Measurements from ENCODE around the gene C2orf81.

The C2orf81 gene

DNA sequence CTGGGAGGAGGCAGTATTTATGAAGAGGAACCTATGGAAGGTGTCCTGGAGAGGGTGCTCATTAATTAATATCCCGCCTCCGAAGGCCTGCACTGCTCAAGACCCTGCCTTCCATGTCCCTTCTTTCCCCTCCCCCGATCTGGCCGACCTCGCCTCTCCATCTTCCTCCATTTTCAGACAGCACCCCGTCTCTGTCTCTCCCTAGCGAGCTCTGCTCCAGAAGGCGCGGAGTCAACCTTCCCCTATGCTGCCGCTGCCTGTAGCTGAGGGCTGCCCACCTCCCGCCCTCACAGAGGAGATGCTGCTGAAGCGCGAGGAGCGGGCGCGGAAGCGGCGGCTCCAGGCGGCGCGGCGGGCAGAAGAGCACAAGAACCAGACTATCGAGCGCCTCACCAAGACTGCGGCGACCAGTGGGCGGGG, 35.7 kb upstream of the C2orf81 start:
- peak overlapping the region; percentile 84 for H3K27ac ChIP-seq (replicated peaks)
- H3K27me3 ChIP-seq (ENCODE audit: insufficient read depth, poor library complexity, severe bottlenecking) = no peaks in the 10 kb centered on the region
- H3K4me3 ChIP-seq (replicated peaks; ENCODE audit: insufficient read depth, low read length) = peak overlapping the region; percentile 68
- DNase-seq (ENCODE audit: low read depth in 1 of 2, low spot score in 1 of 2) = peak in 1 of 2 experiments; percentile 34
- TF ChIP-seq, protein P1, sequence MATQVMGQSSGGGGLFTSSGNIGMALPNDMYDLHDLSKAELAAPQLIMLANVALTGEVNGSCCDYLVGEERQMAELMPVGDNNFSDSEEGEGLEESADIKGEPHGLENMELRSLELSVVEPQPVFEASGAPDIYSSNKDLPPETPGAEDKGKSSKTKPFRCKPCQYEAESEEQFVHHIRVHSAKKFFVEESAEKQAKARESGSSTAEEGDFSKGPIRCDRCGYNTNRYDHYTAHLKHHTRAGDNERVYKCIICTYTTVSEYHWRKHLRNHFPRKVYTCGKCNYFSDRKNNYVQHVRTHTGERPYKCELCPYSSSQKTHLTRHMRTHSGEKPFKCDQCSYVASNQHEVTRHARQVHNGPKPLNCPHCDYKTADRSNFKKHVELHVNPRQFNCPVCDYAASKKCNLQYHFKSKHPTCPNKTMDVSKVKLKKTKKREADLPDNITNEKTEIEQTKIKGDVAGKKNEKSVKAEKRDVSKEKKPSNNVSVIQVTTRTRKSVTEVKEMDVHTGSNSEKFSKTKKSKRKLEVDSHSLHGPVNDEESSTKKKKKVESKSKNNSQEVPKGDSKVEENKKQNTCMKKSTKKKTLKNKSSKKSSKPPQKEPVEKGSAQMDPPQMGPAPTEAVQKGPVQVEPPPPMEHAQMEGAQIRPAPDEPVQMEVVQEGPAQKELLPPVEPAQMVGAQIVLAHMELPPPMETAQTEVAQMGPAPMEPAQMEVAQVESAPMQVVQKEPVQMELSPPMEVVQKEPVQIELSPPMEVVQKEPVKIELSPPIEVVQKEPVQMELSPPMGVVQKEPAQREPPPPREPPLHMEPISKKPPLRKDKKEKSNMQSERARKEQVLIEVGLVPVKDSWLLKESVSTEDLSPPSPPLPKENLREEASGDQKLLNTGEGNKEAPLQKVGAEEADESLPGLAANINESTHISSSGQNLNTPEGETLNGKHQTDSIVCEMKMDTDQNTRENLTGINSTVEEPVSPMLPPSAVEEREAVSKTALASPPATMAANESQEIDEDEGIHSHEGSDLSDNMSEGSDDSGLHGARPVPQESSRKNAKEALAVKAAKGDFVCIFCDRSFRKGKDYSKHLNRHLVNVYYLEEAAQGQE (IDR thresholded peaks at IDR 0.05; ENCODE audit: insufficient replicate concordance, low read depth) = no peak

DNA sequence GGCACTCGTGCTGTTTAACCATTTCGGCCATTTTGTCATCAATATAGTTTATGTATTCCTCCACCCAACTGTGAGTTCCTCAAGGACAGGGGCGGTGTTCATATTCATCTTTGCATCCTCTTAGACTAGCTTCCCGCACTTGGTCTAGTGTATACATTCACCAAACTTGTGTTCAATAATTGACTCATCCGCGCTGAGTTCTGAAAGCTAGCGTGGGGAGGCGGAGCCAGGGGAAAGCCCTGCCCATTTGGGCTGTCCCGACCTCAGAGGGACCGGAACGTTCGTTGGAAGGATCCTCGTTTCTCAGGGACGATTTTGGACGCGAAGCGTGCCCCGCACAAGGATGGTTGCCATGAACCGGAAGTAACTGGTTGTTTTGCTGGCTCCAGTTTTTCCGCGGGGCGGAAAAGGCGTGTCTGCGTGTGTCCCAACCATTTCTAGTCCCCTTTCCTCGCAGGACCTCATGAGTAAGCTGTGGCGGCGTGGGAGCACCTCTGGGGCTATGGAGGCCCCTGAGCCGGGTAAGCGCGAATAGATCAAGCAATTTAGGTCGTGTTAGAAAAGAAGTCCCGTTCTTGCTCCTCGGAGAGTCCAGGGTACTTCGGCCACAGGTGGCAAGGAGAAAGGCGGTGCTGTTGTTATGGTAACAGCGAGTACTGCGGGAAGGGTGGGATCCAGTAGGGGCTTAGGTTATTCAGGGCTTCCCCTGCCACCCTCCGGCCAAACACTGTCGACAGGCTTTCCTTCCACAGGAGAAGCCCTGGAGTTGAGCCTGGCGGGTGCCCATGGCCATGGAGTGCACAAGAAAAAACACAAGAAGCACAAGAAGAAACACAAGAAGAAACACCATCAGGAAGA, 33.5 kb upstream of the C2orf81 start, which contains the start of gene INO80B:
Gene INO80B, plus strand, starts transcription at position 434 of the 858 bp plus-strand sequence. Its CDS starts 30 bp downstream, at position 464.
- H3K27ac ChIP-seq (replicated peaks) = peak within 1 kb of the TSS; percentile 66
- no peaks in the 10 kb centered on the region for H3K27me3 ChIP-seq (ENCODE audit: insufficient read depth, poor library complexity, severe bottlenecking)
- peak within 1 kb of the TSS; percentile 76 for H3K4me3 ChIP-seq (replicated peaks; ENCODE audit: insufficient read depth, low read length)
- peak; percentile 98 for DNase-seq (ENCODE audit: low read depth in 1 of 2, low spot score in 1 of 2)
- TF ChIP-seq, protein P2, sequence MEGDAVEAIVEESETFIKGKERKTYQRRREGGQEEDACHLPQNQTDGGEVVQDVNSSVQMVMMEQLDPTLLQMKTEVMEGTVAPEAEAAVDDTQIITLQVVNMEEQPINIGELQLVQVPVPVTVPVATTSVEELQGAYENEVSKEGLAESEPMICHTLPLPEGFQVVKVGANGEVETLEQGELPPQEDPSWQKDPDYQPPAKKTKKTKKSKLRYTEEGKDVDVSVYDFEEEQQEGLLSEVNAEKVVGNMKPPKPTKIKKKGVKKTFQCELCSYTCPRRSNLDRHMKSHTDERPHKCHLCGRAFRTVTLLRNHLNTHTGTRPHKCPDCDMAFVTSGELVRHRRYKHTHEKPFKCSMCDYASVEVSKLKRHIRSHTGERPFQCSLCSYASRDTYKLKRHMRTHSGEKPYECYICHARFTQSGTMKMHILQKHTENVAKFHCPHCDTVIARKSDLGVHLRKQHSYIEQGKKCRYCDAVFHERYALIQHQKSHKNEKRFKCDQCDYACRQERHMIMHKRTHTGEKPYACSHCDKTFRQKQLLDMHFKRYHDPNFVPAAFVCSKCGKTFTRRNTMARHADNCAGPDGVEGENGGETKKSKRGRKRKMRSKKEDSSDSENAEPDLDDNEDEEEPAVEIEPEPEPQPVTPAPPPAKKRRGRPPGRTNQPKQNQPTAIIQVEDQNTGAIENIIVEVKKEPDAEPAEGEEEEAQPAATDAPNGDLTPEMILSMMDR (IDR thresholded peaks at IDR 0.05; ENCODE audit: insufficient read depth, low read length) = no peak
- TF ChIP-seq GABPA (IDR thresholded peaks at IDR 0.05; ENCODE audit: low read depth) = peak; percentile 99
- TF ChIP-seq SPI1 (IDR thresholded peaks at IDR 0.05; ENCODE audit: borderline replicate concordance, low read depth) = no peak; the same call in 1 of the 2 replicates
- TF ChIP-seq POLR2AphosphoS5 (IDR thresholded peaks at IDR 0.05; ENCODE audit: low read depth) = peak; percentile 71
- TF ChIP-seq, protein P1 (IDR thresholded peaks at IDR 0.05; ENCODE audit: insufficient replicate concordance, low read depth) = peak; percentile 69

DNA sequence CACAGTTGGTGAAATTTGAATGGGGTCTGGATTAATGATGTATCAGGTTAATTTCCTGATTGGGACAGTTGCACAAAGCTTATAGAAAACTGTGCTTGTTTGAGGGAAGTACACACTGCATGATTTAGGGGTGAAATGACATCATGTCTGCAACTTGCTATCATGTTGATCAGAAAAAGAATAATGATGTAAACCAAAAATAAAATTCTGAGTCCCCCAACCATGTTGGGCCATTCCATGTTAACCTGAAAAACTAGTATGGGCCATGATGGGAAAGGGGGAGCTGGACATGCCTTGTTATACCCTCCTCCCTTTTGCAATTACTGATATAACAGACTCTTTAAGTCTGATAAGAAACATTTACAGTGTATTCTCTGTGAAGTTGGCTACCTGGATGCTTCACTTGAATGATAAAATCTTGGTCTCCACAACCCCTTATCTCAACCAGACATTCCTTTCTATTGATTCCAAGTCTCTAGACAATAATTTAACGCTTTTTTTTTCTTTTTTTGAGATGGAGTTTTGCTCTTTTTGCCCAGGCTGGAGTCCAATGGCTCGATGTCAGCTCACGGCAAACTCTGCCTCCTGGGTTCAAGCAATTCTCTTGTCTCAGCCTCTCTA, 29.3 kb upstream of the C2orf81 start:
- no peak for DNase-seq (ENCODE audit: low read depth in 1 of 2, low spot score in 1 of 2)
- no peak overlapping the region for H3K4me3 ChIP-seq (replicated peaks; ENCODE audit: insufficient read depth, low read length)
- TF ChIP-seq POLR2AphosphoS5 (IDR thresholded peaks at IDR 0.05; ENCODE audit: low read depth) (no peak), SPI1 (IDR thresholded peaks at IDR 0.05; ENCODE audit: borderline replicate concordance, low read depth) (no peak), GABPA (IDR thresholded peaks at IDR 0.05; ENCODE audit: low read depth) (no peak)
- TF ChIP-seq, protein P2 (IDR thresholded peaks at IDR 0.05; ENCODE audit: insufficient read depth, low read length) = no peak
- TF ChIP-seq, protein P1 (IDR thresholded peaks at IDR 0.05; ENCODE audit: insufficient replicate concordance, low read depth) = no peak
- no peaks in the 10 kb centered on the region for H3K27me3 ChIP-seq (ENCODE audit: insufficient read depth, poor library complexity, severe bottlenecking)
- no peak overlapping the region for H3K27ac ChIP-seq (replicated peaks)

Data from HL-60 (cell line).